ENCODE measurements around the gene MBTD1.

Gene MBTD1

GRCh38 chr17:51260237-51261023 lies 581 bp upstream of the MBTD1 start, which contains the start of gene UTP18:
TSS of gene UTP18 (plus strand) at chr17:51260546. CDS start at chr17:51260585, 39 bp downstream.
- Mint-ChIP-seq H3K9me3 (no peaks in the 10 kb centered on the region), H3K36me3 (peaks cover 86% of the 10 kb centered on the region), H3K4me3 (peak within 1 kb of the TSS; percentile 72), H3K4me1 (peaks cover 47% of the 10 kb centered on the region), H3K27ac (peak within 1 kb of the TSS; percentile 98)
- ATAC-seq (peak; percentile 90), DNase-seq (ENCODE audit: low spot score in 2 of 2) (peak; percentile 87 to 97)

- ATAC-seq = no peak
- DNase-seq (ENCODE audit: low spot score in 2 of 2) = no peak
- Mint-ChIP-seq H3K9me3 (no peaks in the 10 kb centered on the region), H3K4me1 (peaks cover 56% of the 10 kb centered on the region), H3K4me3 (peak overlapping the region; percentile 72), H3K36me3 (peaks cover 83% of the 10 kb centered on the region), H3K27ac (peak overlapping the region; percentile 98)
Observed at GRCh38 chr17:51258756-51259563, 889 bp downstream of the MBTD1 start.

- H3K36me3 Mint-ChIP-seq = peaks cover 80% of the 10 kb centered on the region
- DNase-seq (ENCODE audit: low spot score in 2 of 2) (no peak), ATAC-seq (no peak)
- peaks cover 51% of the 10 kb centered on the region for H3K4me1 Mint-ChIP-seq
- no peaks in the 10 kb centered on the region for H3K9me3 Mint-ChIP-seq
- no peak overlapping the region for H3K27ac Mint-ChIP-seq
- peak overlapping the region; percentile 72 for H3K4me3 Mint-ChIP-seq
Observed at GRCh38 chr17:51257150-51258081, 2.4 kb downstream of the MBTD1 start.

- Mint-ChIP-seq H3K9me3 (no peaks in the 10 kb centered on the region), H3K36me3 (peaks cover 79% of the 10 kb centered on the region), H3K4me1 (peaks cover 44% of the 10 kb centered on the region), H3K27ac (no peak overlapping the region), H3K4me3 (no peak overlapping the region)
- ATAC-seq = no peak
- no peak for DNase-seq (ENCODE audit: low spot score in 2 of 2)
Observed at GRCh38 chr17:51256101-51256500, 3.7 kb downstream of the MBTD1 start.

DNA sequence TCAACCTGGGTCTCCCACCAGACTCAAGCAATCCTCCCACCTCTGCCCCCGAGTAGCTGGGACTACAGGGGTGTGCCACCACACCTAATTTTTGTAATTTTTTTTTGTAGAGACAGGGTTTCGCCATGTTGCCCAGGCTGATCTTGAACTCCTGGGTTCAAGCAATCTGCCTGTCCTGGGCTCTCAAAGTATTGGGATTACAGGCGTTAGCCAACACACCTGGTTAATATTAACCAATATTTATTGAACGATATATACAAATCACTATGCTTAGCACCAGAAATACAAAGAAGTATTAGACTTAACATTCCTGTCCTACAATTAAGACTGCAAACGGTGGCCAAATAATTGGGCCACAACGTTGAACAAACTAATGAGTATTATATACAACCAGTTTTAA lies 4.2 kb downstream of the MBTD1 start:
- Mint-ChIP-seq H3K4me1 (peaks cover 46% of the 10 kb centered on the region), H3K4me3 (no peak overlapping the region), H3K27ac (no peak overlapping the region), H3K9me3 (no peaks in the 10 kb centered on the region), H3K36me3 (peaks cover 82% of the 10 kb centered on the region)
- DNase-seq (ENCODE audit: low spot score in 2 of 2) (no peak), ATAC-seq (no peak)

DNA sequence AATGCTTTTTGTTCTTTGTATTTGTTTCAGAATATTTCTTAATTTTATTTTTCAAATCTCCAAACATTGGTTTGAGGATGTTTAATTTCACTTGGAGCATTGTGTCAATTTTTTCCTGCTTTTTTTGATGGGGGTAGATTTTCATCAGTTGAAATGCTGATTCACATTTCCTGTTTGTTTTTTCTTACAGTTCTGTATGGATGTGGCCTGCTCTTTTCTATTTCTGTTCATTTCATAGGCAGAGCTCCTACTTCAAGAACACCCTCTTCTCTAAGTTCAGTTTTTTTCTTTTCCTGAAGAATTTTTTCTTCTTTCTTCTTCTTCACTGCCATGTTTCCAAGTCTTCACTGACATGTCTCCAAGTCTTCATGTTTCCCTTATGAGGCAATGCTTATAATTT lies 8.8 kb downstream of the MBTD1 start:
- Mint-ChIP-seq H3K36me3 (peaks cover 53% of the 10 kb centered on the region), H3K4me1 (peaks cover 27% of the 10 kb centered on the region), H3K9me3 (no peaks in the 10 kb centered on the region), H3K4me3 (no peak overlapping the region), H3K27ac (peak overlapping the region; percentile 46)
- DNase-seq (ENCODE audit: low spot score in 2 of 2) (no peak), ATAC-seq (no peak)

DNA sequence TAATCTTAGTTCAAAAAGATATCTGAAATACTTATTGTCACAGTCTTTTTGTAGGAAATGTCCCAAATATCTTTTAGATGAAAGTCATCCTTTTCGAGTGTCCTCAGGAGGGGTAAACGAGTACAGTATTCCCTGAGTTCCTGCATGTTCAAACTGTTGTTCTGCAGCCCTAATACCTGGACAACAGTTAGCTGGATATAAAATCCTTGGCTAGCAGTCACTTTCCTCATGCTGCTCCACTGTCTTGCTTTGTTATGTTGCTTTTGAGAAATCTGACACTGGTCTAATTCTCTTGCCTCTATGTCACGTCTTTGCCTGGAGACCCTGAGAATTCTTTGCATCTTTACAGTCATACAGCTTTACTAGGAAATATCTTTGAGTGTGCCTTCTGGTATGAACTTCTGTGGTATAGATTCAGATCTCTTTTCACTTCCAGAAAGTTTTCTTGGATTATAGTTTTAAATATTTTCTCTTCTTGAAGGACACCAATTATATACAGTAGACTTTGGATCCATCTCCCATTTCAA lies 9.5 kb downstream of the MBTD1 start:
- peaks cover 47% of the 10 kb centered on the region for H3K36me3 Mint-ChIP-seq
- ATAC-seq (no peak), DNase-seq (ENCODE audit: low spot score in 2 of 2) (no peak)
- H3K9me3 Mint-ChIP-seq = no peaks in the 10 kb centered on the region
- H3K27ac Mint-ChIP-seq = peak overlapping the region; percentile 46
- peaks cover 21% of the 10 kb centered on the region for H3K4me1 Mint-ChIP-seq
- no peak overlapping the region for H3K4me3 Mint-ChIP-seq

DNA sequence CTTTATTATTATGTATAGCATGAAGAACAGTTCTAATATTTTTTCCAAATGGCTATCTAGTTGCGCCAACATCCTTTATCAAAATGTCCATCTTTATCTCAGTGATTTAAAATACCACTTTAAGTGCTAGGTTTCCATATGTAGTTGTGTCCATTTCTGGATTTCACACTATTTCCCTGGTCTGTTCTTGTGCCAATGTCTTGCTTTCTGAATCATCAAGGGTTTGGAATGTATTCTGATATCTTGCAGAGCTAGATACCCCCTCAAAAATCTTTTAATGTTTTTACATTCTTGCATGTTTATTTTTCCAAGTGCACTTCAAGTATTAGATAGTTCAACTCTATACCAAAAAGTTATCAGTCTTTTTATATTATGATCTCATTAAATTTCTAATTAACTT lies 14.3 kb downstream of the MBTD1 start:
- peaks cover 9% of the 10 kb centered on the region for H3K36me3 Mint-ChIP-seq
- H3K9me3 Mint-ChIP-seq = no peaks in the 10 kb centered on the region
- DNase-seq (ENCODE audit: low spot score in 2 of 2) = no peak
- peaks cover 29% of the 10 kb centered on the region for H3K4me1 Mint-ChIP-seq
- no peak overlapping the region for H3K4me3 Mint-ChIP-seq
- no peak for ATAC-seq
- no peak overlapping the region for H3K27ac Mint-ChIP-seq

DNA sequence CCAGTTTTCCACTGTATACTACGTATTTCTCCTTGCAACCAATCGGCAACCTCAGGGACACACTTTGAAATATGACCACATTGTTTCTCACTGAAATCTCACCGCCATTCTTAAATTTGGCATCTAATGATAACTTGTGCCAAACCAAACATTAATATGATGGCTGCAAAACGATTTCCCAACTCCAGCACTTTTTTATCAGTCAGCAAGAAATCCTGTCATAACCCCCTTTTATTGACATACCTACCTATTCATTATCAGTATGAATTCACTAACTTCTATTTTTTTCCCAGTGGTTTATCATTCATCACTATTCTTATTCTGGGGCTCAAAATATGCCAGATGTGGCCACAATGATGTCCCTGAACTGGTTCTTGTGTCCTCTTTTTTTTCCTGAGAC lies 15.8 kb downstream of the MBTD1 start:
- Mint-ChIP-seq H3K4me3 (no peak overlapping the region), H3K36me3 (peaks cover 6% of the 10 kb centered on the region), H3K9me3 (no peaks in the 10 kb centered on the region), H3K27ac (no peak overlapping the region), H3K4me1 (peaks cover 29% of the 10 kb centered on the region)
- ATAC-seq (no peak), DNase-seq (ENCODE audit: low spot score in 2 of 2) (no peak)

GRCh38 chr17:51240275-51240674 lies 19.6 kb downstream of the MBTD1 start:
- DNase-seq (ENCODE audit: low spot score in 2 of 2) = no peak
- no peak overlapping the region for H3K27ac Mint-ChIP-seq
- no peak for ATAC-seq
- H3K4me3 Mint-ChIP-seq = no peak overlapping the region
- no peaks in the 10 kb centered on the region for H3K36me3 Mint-ChIP-seq
- peaks cover 43% of the 10 kb centered on the region for H3K4me1 Mint-ChIP-seq
- H3K9me3 Mint-ChIP-seq = no peaks in the 10 kb centered on the region

DNA sequence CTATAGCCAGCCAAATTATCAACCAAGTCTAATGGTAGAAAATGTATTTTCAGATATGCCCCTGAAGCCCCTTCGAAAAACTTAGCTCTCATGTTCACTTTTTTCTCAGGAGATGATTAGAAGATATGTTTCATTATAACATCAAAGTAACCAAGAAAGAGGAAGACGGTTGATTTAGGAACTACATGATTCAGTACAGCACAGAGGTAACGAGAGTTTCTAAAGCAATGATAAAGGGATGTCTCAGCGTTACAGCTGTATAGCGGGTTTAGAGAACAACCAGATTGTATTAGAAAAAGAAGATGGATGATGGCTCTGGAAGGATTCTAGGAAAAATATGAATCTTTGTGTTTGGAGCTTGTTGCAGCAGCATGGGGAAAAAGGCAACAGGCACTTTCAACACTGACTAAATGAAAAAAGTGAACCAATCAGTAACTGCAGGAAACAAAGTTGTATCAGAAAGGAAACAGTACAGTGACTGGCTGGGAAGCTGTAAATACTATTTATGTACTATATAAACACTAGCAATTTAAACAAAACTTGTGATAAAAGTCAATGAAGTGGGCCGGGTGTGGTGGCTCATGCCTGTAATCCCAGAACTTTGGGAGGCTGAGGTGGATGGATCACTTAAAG lies 21.5 kb downstream of the MBTD1 start:
- H3K27ac Mint-ChIP-seq = no peak overlapping the region
- peaks cover 6% of the 10 kb centered on the region for H3K36me3 Mint-ChIP-seq
- no peak for DNase-seq (ENCODE audit: low spot score in 2 of 2)
- no peaks in the 10 kb centered on the region for H3K9me3 Mint-ChIP-seq
- peak; percentile 66 for ATAC-seq
- peaks cover 34% of the 10 kb centered on the region for H3K4me1 Mint-ChIP-seq
- H3K4me3 Mint-ChIP-seq = no peak overlapping the region

DNA sequence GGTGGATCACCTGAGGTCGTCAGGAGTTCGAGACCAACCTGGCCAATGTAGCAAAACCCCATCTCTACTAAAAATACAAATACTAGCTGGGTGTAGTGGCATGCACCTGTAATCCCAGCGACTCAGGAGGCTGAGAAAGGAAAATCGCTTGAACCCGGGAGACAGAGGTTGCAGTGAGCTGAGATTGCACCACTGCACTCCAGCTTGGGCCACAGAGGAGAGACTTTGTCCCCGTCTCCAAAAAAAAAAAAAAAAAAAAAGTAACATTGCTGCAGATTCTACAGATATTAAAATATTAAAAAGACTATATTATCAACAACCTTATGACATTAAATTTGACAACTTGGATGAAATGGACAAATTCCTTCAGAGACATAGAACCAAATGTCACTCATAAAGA lies 25.7 kb downstream of the MBTD1 start:
- no peak overlapping the region for H3K4me3 Mint-ChIP-seq
- H3K4me1 Mint-ChIP-seq = peaks cover 45% of the 10 kb centered on the region
- no peaks in the 10 kb centered on the region for H3K9me3 Mint-ChIP-seq
- DNase-seq (ENCODE audit: low spot score in 2 of 2) = no peak
- peaks cover 14% of the 10 kb centered on the region for H3K36me3 Mint-ChIP-seq
- no peak overlapping the region for H3K27ac Mint-ChIP-seq
- no peak for ATAC-seq

GRCh38 chr17:51231999-51232398 lies 27.9 kb downstream of the MBTD1 start:
- ATAC-seq = no peak
- H3K36me3 Mint-ChIP-seq = peaks cover 14% of the 10 kb centered on the region
- peaks cover 30% of the 10 kb centered on the region for H3K4me1 Mint-ChIP-seq
- no peaks in the 10 kb centered on the region for H3K9me3 Mint-ChIP-seq
- no peak for DNase-seq (ENCODE audit: low spot score in 2 of 2)
- no peak overlapping the region for H3K4me3 Mint-ChIP-seq
- H3K27ac Mint-ChIP-seq = peak overlapping the region; percentile 27

- H3K4me3 Mint-ChIP-seq = no peak overlapping the region
- H3K4me1 Mint-ChIP-seq = peaks cover 30% of the 10 kb centered on the region
- no peak for DNase-seq (ENCODE audit: low spot score in 2 of 2)
- no peak for ATAC-seq
- peaks cover 16% of the 10 kb centered on the region for H3K36me3 Mint-ChIP-seq
- H3K27ac Mint-ChIP-seq = peak overlapping the region; percentile 61
- no peaks in the 10 kb centered on the region for H3K9me3 Mint-ChIP-seq
Observed at GRCh38 chr17:51230306-51230705, 29.5 kb downstream of the MBTD1 start.

Data from stimulated activated effector memory CD8-positive, alpha-beta T cell treated with anti-CD3 and anti-CD28 coated beads, Interleukin-12 subunit alpha, Interleukin-12 subunit beta, amount 100 ng/mL, for 72 hours (primary cell).